Activated CD4-positive, alpha-beta T cell treated with anti-CD3 and anti-CD28 coated beads for 24 hours (primary cell): Measurements from ENCODE around the gene RPL18A.

Source experiments
- DNase-seq, 2 donors: peaks; one replicate each; pipeline ENCODE4 v3.0.0-alpha.2; 2020; ENCODE audit warnings: low read depth in 2 of 2

RPL18A gene

GRCh38 chr19:17859533-17860330 lies at the start of gene RPL18A:
Gene RPL18A (plus strand): TSS chr19:17859910. CDS start chr19:17859957, 47 bp downstream.
- peak; percentile 97 to 99 for DNase-seq

- DNase-seq, result no peak
Measured at GRCh38 chr19:17811103-17811502, 48.6 kb upstream of the RPL18A start.

- DNase-seq, result no peak
Measured at GRCh38 chr19:17811681-17812080, 48.0 kb upstream of the RPL18A start.

- DNase-seq, result no peak
Measured at GRCh38 chr19:17812099-17812498, 47.6 kb upstream of the RPL18A start.

GRCh38 chr19:17817668-17818363 lies 41.9 kb upstream of the RPL18A start:
- DNase-seq, result no peak

GRCh38 chr19:17821190-17821589 lies 38.5 kb upstream of the RPL18A start, which contains the start of gene INSL3:
Gene INSL3 (minus strand): TSS chr19:17821519. CDS start chr19:17821506, 13 bp downstream.
- no peak for DNase-seq

GRCh38 chr19:17824339-17824738 lies 35.4 kb upstream of the RPL18A start:
- no peak for DNase-seq

GRCh38 chr19:17826508-17827056 lies 33.1 kb upstream of the RPL18A start:
- no peak for DNase-seq

- no peak for DNase-seq
Measured at GRCh38 chr19:17829855-17830566, 29.7 kb upstream of the RPL18A start.

GRCh38 chr19:17830567-17831418 lies 28.9 kb upstream of the RPL18A start:
- peak; percentile 43 to 47 for DNase-seq

GRCh38 chr19:17831419-17831888 lies 28.3 kb upstream of the RPL18A start:
- no peak for DNase-seq

GRCh38 chr19:17832443-17833208 lies 27.1 kb upstream of the RPL18A start:
- DNase-seq, result no peak

- DNase-seq, result no peak
Measured at GRCh38 chr19:17834350-17835181, 25.1 kb upstream of the RPL18A start.

- DNase-seq, result no peak
Measured at GRCh38 chr19:17835182-17836006, 24.3 kb upstream of the RPL18A start.

- DNase-seq, result no peak
Measured at GRCh38 chr19:17836530-17836929, 23.2 kb upstream of the RPL18A start.

GRCh38 chr19:17837972-17838371 lies 21.7 kb upstream of the RPL18A start:
- DNase-seq, result no peak

GRCh38 chr19:17840019-17840418 lies 19.7 kb upstream of the RPL18A start:
- no peak for DNase-seq

GRCh38 chr19:17841371-17841809 lies 18.3 kb upstream of the RPL18A start:
- no peak for DNase-seq
